ENCODE measurements around the gene SPRR3.
"Not testable (repeated sequence)": the region's sequence is repeated elsewhere in the genome, so short reads cannot be mapped to it uniquely, and the experiment has no call there.

The SPRR3 gene

DNA sequence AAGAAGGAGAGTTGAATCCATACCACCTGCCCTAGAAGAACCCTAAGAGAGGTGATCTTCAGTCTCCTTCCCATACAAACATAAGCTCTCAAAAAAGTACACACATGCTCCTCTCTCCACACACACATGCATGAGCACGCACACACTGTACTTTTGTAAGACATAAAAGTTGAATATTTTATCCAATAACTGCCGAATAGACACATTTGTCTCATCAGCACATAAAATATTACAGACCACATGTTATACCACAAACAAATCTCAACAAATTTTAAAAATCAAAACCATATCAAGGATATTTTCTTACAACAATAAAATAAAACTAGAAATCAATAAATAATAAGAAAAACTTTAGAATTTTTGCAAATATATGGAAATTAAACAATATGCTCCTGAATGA lies 15.0 kb upstream of the SPRR3 start:
- no peak for DNase-seq

DNA sequence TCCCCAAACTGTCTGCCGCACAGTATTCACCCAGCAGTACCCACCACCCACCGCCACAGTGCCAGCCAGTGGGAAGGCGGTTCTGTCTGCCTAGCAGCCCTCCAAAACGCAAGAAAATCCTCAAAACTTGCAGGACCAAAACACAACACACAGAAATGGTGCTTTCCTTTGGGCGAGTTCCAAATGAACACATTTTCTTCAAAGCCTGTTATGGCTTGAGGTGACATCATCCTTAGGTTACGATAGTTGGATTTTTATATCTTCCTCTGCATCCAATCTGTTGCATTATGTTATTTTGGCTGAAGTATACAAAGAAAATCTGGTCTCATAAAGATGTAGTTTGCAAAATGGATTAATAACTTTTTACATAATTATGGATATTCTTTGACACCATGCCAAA lies 8.4 kb upstream of the SPRR3 start:
- no peak for DNase-seq

GRCh38 chr1:152995842-152996241 lies 5.7 kb upstream of the SPRR3 start:
- no peak for DNase-seq

- DNase-seq = no peak
Measured at GRCh38 chr1:152996633-152997400, 4.7 kb upstream of the SPRR3 start.

GRCh38 chr1:152997901-152998300 lies 3.6 kb upstream of the SPRR3 start:
- DNase-seq = no peak

GRCh38 chr1:152998476-152998875 lies 3.1 kb upstream of the SPRR3 start:
- DNase-seq = no peak

DNA sequence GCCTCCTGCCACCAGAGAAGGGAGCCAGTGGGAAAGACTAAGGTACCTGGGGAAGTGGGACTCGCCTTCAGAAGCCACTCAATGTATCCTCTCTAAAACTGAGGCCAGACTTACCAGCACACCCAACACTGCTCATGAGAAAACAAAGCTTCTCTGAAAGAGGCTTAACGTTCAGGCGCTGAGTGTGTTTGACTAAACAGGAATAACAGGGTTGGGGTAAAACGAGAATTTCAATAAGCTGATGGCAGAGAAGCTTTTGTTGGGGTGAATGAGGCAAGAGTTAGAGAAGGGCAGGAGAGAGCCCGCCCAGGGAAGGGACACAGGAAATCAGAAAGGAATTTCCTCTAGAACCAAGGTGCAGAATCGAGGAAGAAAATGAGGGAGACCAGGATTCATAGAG lies 1.7 kb upstream of the SPRR3 start:
- DNase-seq = no peak

- no peak for DNase-seq
Measured at GRCh38 chr1:153000294-153000693, 1.3 kb upstream of the SPRR3 start.

DNA sequence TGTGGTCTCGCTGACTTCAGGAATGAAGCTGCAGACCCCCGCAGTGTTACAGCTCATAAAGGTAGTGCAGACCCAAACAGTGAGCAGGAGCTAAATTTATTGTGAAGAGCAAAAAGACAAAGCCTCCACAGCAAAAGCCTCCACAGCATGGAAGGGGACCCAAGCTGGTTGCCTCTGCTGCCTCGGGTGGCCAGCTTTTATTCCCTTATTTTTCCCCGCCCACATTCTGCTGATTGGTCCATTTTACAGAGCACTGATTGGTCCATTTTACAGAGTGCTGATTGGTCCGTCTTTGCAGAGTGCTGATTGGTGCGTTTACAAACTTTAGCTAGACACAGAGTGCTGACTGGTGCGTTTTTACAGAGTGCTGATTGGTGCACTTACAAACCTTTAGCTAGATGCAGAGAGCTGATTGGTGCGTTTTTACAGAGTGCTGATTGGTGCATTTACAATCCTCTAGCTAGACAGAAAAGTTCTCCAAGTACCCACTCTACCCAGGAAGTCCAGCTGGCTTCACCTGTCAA lies 9.7 kb downstream of the SPRR3 start:
- not testable (repeated sequence) for DNase-seq

DNA sequence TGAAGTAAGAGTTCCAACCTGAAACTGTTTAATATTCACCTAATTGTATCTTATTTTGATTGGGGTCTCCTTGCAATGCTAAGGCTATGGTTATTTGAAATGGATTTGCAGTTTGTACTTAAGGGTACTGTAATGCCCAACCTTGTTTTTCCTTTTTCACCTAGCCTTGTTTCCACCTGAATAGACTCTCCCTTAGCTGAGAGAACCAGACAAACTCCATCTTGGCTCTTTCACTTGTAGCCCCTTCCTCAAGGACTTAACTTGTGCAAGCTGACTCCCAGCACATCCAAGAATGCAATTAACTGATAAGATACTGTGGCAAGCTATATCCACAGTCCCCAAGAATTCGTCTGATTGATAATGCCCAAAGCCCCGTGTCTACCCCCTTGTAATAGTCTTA lies 20.3 kb downstream of the SPRR3 start:
- not testable (repeated sequence) for DNase-seq

DNA sequence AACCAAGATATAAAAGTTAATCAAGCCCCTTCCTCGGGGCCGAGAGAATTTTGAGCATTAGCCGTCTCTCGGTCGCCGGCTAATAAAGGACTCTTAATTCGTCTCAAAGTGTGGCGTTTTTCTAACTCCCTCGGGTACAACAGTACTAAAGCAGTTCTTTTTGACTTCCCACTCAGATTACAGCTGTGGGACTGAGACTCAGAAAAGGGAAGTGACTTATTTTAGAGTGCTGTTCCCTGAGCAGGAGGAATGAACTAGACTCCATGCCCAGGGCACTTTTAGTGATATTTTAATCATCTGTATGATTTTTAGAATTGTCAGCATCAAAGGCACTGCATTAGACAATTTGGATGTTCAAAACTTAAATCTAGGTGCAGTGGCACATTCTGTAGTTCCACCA lies 20.8 kb downstream of the SPRR3 start:
- DNase-seq = not testable (repeated sequence)

- no peak for DNase-seq
Measured at GRCh38 chr1:153023109-153023508, 21.6 kb downstream of the SPRR3 start.

GRCh38 chr1:153024413-153024812 lies 22.9 kb downstream of the SPRR3 start:
- no peak for DNase-seq

DNA sequence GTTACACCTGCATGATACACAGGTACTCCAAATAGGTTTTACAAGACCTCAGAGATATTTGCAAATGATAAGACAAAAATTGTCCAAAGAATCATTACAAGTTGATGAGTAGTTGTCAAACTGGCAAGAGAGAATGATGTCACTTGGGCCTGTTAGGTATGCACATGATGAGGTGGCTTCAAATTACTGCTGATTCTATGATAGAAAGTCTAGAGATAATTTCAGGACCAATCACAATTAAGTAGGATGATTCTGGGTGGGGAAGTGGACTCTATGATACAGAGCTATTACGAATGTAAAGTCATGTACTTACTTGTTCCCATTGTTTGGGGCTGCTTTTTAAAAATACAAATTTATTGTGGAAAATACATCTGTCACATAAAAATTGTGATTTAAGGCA lies 24.2 kb downstream of the SPRR3 start:
- DNase-seq = no peak

- DNase-seq = no peak
Measured at GRCh38 chr1:153028766-153029165, 27.2 kb downstream of the SPRR3 start.

- DNase-seq = no peak
Measured at GRCh38 chr1:153030895-153031294, 29.3 kb downstream of the SPRR3 start, which contains the start of gene SPRR1B. TSS of gene SPRR1B (plus strand) at chr1:153031203. CDS start at chr1:153032346, 1,143 bp downstream.

GRCh38 chr1:153032073-153032472 lies 30.5 kb downstream of the SPRR3 start:
- no peak for DNase-seq

- no peak for DNase-seq
Measured at GRCh38 chr1:153032677-153033308, 31.2 kb downstream of the SPRR3 start.

DNA sequence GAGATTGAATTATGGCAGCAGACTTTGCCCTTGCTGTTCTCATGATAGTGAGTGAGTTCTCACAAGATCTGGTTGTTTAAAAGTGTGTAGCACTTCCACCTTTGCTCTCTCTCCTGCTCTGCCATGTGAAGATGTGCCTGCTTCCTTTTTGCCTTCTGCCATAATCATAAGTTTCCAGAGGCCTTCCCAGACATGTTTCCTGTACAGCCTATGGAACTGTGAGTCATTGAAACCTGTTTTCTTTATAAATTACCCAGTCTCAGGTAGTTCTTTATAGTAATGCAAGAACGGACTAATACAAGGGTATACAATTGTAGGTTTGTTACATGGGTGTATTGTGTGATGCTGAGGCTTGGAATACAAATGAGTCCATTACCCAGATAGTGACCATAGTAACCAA lies 33.7 kb downstream of the SPRR3 start:
- no peak for DNase-seq

DNA sequence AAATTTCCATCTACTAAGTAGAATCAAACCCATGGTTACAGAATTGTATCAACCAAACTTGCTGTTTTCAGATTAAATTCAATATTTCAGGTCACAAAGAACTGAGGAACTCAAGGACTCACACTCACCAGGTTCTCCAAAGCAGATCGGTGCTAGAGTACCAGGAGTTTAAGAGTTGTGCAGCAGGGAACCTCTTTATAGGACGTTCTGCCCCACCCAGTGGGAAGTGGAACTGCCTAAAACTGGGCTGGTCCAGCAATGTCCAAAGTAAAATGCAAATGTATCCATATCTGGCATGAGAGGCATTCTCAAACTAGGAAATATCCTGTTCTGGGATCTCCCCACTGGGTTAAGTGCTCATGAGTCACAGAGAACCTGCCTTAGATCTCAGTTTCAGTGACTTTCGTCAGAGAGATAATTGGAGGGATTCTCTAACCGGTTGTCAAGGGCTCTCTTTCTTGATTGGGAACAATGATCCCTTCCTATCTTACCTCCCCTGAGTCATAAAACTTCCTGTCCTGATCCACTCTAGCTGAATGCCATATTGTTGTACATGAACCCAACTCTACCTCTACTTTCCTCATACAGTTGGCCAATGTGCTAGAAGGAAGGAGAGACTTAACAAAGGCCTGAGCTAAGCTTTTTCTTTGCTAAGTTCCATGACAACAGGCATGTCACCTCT lies 39.5 kb downstream of the SPRR3 start, which contains the start of gene SPRR2D:
SPRR2D (minus strand) TSS at position 171 of the 682 bp plus-strand sequence. CDS start 774 bp downstream, outside the sequence.
- DNase-seq = no peak

DNA sequence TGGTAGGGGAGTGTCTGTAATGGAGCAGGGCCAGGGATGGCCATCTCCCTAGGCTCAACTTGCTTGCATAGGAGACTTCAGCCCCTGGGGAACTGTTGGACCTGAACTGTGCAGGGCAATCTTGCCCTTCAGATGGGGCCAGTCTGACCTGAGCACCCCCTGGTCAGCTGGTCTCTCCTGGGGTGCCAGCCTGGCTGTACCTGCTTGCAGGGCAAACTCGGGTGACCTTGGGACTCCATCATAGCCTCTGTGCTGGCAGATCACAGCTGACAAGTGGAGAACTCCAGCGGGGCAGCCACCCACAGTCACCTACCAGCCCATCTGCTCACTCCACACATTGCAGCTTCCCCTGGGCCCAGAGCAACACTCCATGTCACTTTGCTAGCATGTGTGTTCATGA lies 47.7 kb downstream of the SPRR3 start:
- no peak for DNase-seq
